K562 treated with DMSO at 1 percent for 24 hours (cell line): ENCODE results near the gene ACO1. TPM values are rescaled to one million over a fixed set of nuclear protein-coding genes. Genes with fewer than 3 reads are reported as not detected.

Source experiments
- total RNA-seq: library from RNA; unstranded; fragments of 300-600 nt; gene quantifications from 2 replicates; pipeline ENCODE4 v1.2.3, GENCODE V29; 2022; ENCODE audit warnings: low read depth; ENCODE audit not compliant: insufficient read depth

The ACO1 gene
- total RNA-seq, result 14.2 and 17.2 TPM in 2 replicates

DNA sequence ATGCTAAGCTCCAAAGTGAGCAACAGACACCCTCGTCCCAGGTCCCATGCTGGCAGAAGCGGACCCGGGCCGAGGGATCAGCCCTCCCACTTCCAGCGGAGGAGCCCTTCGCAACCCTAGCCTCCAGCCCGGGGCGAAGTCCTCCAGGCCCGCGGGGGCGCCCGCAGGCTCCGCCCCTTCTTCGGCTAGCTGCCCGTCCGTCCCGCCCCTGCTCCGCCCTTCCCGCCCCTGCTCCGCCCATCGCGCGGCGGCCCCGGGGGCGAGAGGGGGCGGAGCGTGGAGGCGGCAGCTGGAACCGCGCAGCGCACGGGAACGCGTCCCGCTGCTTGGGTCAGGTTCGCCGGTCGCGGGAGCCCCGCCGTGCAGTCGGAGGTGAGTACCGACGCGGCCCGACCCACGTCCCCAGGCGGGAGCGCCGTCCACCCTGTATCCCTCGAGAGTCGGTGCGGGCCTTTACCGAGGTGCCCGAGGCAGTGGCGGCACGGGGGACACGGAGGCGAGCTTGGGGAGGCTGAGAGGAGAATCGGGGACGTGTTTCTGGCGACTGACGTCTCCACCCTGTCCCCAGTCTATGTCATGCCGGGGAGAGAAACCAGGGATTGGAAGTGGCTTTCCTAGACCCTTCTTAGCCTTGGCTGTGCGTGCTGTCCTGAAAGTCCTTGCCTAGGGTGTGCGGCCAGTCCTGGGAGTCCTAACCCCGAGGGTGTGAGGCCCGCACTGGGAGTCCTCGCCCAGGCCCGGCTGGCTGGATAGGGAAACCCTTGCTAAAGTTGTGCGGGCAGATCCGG is at the start of gene ACO1:
Gene ACO1 (plus strand): TSS at position 280 of the 788 bp plus-strand sequence. CDS start 20,864 bp downstream, outside the sequence.

Other genes with a start within 250 kb of the ACO1 start
- 0.96 and 1.4 TPM in 2 replicates for gene RIGI, start 141.6 kb downstream of the ACO1 start, total RNA-seq
- gene SMIM27, start 167.7 kb downstream of the ACO1 start, total RNA-seq, result 4.2 and 5.9 TPM in 2 replicates
- 6.1 and 6.8 TPM in 2 replicates for gene TOPORS, start 167.9 kb downstream of the ACO1 start, total RNA-seq
- gene NDUFB6, start 188.5 kb downstream of the ACO1 start, total RNA-seq, result 19.6 and 29.6 TPM in 2 replicates